ENCODE data around the gene CDK14.

The CDK14 gene

DNA sequence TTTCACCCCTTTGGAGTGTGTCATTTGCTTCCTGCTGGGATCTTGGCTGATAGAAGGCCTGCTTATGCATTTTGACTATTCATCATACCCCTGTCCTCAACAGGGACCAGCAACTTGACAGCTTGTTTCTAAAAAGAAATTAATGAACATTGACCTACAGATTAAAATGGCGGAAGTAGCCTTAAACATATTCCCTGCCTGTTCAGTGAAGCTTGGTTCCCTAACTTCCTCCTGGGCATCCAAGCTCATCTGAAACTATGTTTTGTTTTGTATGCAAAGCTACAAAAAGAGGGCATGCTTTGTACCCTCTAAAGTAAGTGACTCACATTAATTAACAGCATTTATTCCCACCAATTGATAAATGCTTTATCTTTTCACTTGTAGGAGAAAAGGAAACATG, 26.8 kb upstream of the CDK14 start:
- Histone ChIP-seq H3K4me1 (ENCODE audit: insufficient read depth, low read length, poor library complexity, severe bottlenecking) (no peaks in the 10 kb centered on the region), H4K20me1 (ENCODE audit: insufficient read depth, low read length, poor library complexity, severe bottlenecking) (no peaks in the 10 kb centered on the region), H3K79me2 (ENCODE audit: insufficient read depth, low read length) (no peaks in the 10 kb centered on the region), H3K4me2 (ENCODE audit: low read depth, low read length, poor library complexity, severe bottlenecking) (no peak overlapping the region), H3K9ac (ENCODE audit: low read depth, low read length, poor library complexity, severe bottlenecking) (no peak overlapping the region), H3K9me2 (replicated peaks; ENCODE audit: low read depth, low read length) (no peaks in the 10 kb centered on the region), H3K9me3 (ENCODE audit: insufficient read depth, low read depth, low read length) (no peaks in the 10 kb centered on the region), H3K36me3 (ENCODE audit: insufficient read depth, low read length) (no peaks in the 10 kb centered on the region), H2AFZ (ENCODE audit: low read length) (no peak overlapping the region), H3K4me3 (ENCODE audit: low read length, poor library complexity, severe bottlenecking) (no peak overlapping the region), H3F3A (ENCODE audit: low read depth) (no peaks in the 10 kb centered on the region), H3K27me3 (ENCODE audit: insufficient read depth, low read length, poor library complexity, severe bottlenecking) (no peaks in the 10 kb centered on the region)
- no peak for TF ChIP-seq CTCF (conservative IDR thresholded peaks at IDR 0.05; ENCODE audit: low read length)
- no peak for TF ChIP-seq EZH2phosphoT487 (IDR thresholded peaks at IDR 0.05; ENCODE audit: borderline replicate concordance)

- TF ChIP-seq CTCF (conservative IDR thresholded peaks at IDR 0.05; ENCODE audit: low read length), result no peak
- no peak for TF ChIP-seq EZH2phosphoT487 (IDR thresholded peaks at IDR 0.05; ENCODE audit: borderline replicate concordance)
- H4K20me1 ChIP-seq (ENCODE audit: insufficient read depth, low read length, poor library complexity, severe bottlenecking), result no peaks in the 10 kb centered on the region
- no peaks in the 10 kb centered on the region for H3K27me3 ChIP-seq (ENCODE audit: insufficient read depth, low read length, poor library complexity, severe bottlenecking)
- H3F3A ChIP-seq (ENCODE audit: low read depth), result no peaks in the 10 kb centered on the region
- H3K79me2 ChIP-seq (ENCODE audit: insufficient read depth, low read length), result no peaks in the 10 kb centered on the region
- H3K4me3 ChIP-seq (ENCODE audit: low read length, poor library complexity, severe bottlenecking), result no peak overlapping the region
- H3K9ac ChIP-seq (ENCODE audit: low read depth, low read length, poor library complexity, severe bottlenecking), result no peak overlapping the region
- H3K4me1 ChIP-seq (ENCODE audit: insufficient read depth, low read length, poor library complexity, severe bottlenecking), result no peaks in the 10 kb centered on the region
- no peaks in the 10 kb centered on the region for H3K36me3 ChIP-seq (ENCODE audit: insufficient read depth, low read length)
- no peak overlapping the region for H3K4me2 ChIP-seq (ENCODE audit: low read depth, low read length, poor library complexity, severe bottlenecking)
- H2AFZ ChIP-seq (ENCODE audit: low read length), result no peak overlapping the region
- no peaks in the 10 kb centered on the region for H3K9me3 ChIP-seq (ENCODE audit: insufficient read depth, low read depth, low read length)
- H3K9me2 ChIP-seq (replicated peaks; ENCODE audit: low read depth, low read length), result no peaks in the 10 kb centered on the region
These were observed 25.7 kb upstream of the CDK14 start for GRCh38 chr7:90570373-90570959.

DNA sequence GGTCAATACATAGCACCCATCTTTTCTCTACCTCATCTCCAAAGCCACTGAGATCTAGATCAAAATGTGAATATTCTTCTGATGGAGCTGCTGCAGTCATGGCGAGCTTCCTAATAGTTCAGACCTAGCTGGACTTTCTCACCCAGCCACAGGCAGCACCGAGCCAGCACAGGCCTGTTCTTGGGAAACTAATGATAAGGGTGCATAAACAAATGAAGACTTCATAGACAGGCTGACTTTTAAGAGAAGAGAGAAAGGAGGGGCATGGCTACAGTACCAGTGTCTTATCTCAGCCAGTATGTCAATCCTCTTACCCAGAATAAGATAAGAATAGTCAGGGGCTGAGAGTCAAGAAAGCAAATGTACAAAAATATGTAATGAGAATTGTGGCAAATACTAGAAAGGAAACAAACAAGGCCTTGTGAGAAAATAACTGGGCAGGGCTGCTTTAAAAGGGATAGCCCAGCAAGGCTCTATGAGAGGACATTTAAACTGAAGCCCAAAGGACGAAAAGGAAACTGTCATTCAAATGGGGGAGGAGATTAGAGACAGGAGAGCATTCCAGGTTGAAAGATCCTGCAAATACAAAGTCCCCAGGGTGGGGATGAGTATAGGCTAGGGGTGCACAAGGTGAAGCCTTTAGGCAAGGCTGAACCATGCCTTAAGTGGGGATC, 21.8 kb upstream of the CDK14 start:
- H2AFZ ChIP-seq (ENCODE audit: low read length), result no peak overlapping the region

More for the DNA sequence above, 21.8 kb upstream of the CDK14 start:
- Histone ChIP-seq H3K36me3 (ENCODE audit: insufficient read depth, low read length) (no peaks in the 10 kb centered on the region), H3F3A (ENCODE audit: low read depth) (no peaks in the 10 kb centered on the region), H3K9ac (ENCODE audit: low read depth, low read length, poor library complexity, severe bottlenecking) (no peak overlapping the region), H3K9me3 (ENCODE audit: insufficient read depth, low read depth, low read length) (no peaks in the 10 kb centered on the region), H3K4me2 (ENCODE audit: low read depth, low read length, poor library complexity, severe bottlenecking) (no peak overlapping the region), H3K79me2 (ENCODE audit: insufficient read depth, low read length) (no peaks in the 10 kb centered on the region), H3K4me1 (ENCODE audit: insufficient read depth, low read length, poor library complexity, severe bottlenecking) (no peaks in the 10 kb centered on the region), H3K27me3 (ENCODE audit: insufficient read depth, low read length, poor library complexity, severe bottlenecking) (no peaks in the 10 kb centered on the region), H3K9me2 (replicated peaks; ENCODE audit: low read depth, low read length) (no peaks in the 10 kb centered on the region), H4K20me1 (ENCODE audit: insufficient read depth, low read length, poor library complexity, severe bottlenecking) (no peaks in the 10 kb centered on the region), H3K4me3 (ENCODE audit: low read length, poor library complexity, severe bottlenecking) (no peak overlapping the region)
- TF ChIP-seq EZH2phosphoT487 (IDR thresholded peaks at IDR 0.05; ENCODE audit: borderline replicate concordance), result no peak
- no peak for TF ChIP-seq CTCF (conservative IDR thresholded peaks at IDR 0.05; ENCODE audit: low read length)

Measured in Loucy (cell line).